NCI-H1048 (cell line): ENCODE data around the gene URB1.

Experiments
- DNase-seq: peaks from one replicate; lab custom pipeline; 2025; lab: John Stamatoyannopoulos, UW

The URB1 gene

DNA sequence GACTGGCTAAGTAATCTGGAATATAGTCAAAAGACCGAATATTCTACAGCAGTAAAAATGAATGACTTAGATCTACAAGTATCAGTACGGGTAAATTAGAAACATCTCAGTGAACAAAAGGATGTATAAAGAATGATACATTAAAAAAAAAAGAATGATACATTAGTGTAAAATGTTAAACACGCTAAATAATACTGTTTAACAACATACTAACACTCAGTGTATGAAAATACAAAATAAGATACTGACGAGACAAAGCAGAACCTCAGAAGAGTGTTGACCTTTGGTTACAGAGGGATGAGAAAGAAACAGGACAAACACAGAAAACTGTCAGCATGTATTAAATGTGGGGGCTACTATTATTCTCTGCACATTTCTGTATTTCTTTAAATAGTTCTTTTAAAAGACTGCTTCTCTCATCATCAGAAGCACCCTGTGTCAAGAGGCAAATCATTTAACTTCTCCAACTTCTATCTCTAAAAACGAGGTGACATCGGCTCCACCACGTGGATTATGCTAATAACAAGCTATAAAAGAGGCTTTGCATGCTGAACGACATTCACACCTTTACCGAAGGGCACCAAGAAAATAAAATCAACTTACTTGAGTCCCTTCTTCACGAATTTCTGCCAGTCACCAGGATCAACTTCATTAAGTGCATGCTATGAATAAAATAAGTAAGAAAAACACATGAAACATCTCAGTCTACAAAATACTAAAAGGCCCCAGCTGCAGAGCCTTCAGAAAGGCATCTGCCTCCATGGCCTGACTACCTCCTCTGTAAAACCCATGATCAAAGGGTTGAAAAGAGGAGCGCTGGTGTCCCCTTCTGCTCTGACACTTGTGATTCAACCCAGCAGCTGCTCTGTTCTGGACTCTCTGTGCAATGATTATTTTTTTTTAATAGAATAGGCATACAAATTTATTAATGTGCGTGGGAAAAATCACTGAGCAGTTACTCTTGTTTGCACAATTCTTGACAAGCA is 51.7 kb downstream of the URB1 start:
- no peak for DNase-seq

DNA sequence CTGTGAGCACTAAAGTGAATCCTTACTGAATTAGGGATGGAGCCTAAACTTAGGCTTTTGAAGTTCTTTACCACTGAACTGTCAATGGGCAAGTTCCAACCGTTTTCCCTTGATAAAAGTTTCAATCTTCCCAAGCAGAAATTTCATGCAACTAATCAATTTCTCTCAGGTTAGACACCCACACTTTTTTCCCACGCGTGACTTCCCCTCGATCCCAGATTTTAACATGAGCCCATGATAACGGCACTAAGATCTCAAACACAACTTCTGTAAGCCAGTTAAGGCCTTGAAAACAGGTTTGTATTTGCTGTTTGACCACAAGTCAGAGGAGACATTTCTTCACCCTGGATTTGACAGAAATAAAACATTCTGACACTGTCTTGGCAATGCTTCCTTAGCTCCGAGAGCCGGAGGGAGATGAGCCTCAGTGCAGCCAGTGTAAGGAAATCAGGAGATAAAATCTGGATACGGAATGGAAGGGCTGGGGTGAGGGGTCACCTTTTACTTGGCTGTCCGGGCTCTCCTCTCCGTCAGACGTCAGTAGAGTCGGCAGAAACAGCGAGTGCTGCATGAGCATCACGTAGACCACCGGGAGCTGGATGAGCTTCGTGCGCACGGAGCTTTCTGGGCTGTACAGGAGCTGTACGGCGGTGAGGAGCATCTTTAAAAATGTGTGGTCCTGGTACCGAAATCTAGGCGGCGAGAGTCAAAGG is 54.4 kb downstream of the URB1 start:
- no peak for DNase-seq

- no peak for DNase-seq
Measured at GRCh38 chr21:32337206-32337605, 55.6 kb downstream of the URB1 start.

DNA sequence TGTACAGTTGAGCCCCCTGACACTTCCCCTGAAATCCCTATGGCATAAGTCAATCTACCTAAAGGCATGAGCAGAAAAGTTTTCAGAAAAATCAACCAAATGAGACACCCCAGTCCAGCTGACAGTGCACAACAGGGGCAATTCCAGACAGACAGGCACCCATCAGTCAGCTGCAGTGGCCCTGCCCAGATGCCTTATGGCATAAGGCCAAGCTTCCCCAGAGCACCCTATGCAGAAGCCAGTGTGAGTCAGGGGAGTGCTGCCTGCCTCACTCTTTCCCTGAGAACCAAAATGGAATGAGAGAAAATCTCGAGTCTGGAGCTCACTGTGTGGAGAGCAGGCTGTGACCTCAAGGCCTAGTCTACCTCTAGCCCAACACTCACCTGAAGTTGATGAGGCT is 56.1 kb downstream of the URB1 start:
- DNase-seq = no peak

DNA sequence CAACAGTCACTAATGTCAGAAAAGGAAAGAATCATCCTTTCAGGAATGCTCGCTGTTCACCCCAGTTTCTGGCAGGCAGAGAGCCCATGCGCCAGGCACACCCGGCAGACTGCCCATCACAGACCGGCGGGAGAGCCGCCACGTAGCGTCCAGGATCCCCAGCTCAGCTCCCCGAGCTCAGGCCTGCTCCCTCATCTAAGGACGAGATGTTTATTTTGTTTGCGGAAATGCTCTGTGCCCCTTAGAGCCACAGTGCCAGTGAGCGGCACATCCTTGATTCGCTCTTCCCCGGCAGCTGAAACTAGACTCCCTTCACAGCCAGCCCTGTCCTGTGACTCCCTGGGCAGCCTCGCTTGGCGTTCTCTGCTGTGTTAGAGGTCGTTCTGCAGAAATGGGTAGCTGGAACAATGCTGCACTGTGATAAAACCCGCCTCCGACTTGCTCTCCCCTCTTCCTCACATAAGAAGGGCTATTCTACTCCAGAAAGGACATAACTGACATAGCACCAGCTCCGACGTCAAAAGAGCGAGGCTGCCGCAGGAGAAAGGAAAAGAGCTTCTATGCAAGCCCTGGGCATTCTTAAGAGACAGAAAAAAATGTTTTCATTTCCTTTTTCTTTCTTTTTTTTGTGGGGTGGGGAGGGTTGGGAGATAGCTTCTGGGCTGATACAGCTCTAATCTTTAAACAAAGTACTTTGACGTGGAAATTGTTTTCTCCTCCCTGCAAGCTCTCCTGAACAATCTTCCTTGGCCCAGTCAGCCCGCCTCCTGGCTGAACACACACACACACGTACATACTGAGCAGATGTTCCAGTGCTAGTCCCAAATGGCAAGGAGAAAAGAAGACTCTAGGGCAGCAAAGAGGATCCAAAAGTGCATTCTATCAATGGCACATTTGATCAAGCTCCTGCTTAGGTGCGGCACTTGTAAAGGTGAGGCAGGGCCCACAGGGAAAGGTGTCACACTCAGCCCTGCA is 56.9 kb downstream of the URB1 start:
- DNase-seq = no peak

GRCh38 chr21:32334980-32335531 is 57.8 kb downstream of the URB1 start:
- no peak for DNase-seq

DNA sequence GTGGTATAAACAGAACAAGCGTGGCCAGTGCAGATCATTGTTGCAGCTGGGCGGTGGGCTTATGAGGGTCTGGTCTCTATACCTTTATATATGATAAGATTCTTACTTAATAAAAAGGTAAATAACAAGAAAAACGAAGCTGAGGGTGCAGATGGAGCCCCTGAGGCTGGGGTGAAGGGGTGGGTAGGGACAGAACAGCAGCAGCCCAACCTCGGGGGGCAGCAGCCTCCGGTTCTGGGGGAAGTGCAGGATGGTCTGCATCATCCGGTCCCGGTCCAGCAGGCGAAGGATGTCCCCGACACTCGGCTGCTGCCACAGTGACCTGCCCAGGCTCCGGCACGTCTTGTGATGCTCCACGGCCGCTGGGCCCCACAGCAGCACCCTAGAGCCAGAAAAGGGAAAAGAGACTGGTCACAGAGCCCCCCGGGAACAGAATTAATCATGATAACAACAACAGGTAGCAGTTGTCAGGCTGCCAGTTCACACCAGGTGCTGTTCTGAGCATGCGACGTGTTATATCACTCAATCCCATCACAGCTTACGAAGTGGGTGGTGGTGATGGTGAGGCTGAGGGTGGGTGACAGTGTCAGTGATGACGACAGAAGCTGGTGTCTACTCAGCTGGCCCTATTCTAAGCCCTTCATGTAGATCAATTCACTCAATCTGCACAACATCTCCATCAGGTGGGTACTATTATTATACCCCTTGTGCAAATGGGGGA is 58.7 kb downstream of the URB1 start:
- no peak for DNase-seq

DNA sequence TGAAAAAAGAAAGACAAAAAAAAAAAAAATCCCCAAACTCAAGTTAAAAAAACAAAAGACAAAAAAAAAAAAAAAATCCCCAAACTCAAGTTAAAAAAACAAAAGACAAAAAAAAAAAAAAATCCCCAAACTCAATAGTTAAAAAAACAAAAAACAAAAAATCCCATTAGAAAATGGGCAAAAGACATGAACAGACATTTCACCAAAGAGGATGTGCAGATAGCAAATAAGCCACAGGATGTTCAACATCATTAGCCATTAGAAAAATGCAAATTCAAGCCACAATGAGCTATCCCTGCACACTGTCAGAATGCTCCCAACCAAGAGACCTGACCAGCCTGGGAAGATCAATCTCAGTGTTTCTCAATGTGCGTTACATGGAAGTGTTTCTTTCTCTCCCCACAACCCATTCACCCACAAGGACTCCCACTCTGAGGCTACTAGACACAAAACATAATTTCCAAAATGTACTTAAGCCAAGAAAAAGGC is 60.3 kb downstream of the URB1 start:
- DNase-seq = no peak

DNA sequence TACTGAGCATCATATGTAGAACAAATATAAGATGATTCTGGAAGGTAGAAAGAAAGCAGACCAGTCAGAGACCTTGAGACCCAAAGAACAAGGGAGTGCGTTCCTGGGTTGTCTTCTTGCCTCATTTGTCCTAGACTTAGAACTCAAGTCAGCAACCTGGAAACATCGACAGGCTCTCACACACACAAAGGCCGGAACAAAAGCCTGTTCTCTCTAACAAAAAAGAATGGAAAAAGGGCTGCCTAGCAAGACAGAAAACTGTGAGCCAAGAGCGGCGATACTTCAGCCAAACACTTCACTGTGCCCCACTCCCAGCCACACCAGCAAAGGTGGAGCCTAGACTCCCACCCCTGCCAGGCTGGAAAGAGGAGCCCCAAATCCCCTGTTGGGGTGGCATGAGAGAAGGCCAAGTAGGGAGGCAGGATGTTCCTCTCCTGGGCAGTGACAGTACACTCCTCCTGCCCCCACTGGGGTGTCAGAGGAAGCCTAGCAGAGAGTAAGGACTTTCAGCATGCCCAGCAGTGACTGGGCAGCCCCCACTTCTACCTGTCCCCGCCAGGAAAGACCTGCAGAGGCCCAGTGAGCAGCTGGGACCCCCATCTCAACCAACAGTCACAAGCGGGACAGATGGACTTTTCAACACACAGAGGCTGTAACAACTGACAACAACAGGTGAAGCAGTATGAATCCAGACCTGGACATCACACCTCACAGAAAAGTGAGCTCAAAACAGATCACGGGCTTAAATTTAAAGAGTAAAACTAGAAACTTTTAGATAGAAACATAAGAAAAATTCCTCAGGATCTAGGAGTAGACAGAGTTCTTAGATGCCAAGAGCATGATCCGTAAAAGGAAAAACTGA is 61.1 kb downstream of the URB1 start:
- DNase-seq = no peak

DNA sequence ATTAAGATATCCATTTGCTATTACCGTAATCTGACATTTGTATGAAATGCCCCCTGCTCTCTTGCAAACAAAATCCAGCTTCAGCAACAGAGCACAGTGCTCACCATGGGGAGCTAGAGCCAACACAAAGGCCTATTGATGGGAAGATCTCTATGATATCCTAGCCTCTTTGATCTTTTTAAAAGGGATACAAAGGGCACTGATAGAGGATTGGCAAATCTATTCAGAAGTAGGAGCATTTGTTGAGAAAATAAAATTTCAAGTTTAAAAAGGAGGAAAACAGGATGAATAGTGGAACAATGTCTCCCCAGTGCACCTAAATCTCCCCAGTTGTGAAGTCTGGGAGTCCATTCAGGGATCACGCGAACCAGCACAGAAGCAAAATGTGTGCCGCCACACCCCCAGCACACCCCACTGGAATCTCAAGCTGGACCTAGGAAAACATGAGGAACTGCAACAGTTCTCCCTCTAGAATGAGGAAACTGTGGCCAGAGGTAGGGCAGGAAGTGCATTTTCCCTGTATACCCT is 62.0 kb downstream of the URB1 start:
- no peak for DNase-seq

GRCh38 chr21:32329776-32330175 is 63.0 kb downstream of the URB1 start:
- no peak for DNase-seq

GRCh38 chr21:32329331-32329730 is 63.5 kb downstream of the URB1 start:
- DNase-seq = no peak

GRCh38 chr21:32328595-32328994 is 64.2 kb downstream of the URB1 start:
- DNase-seq = no peak

DNA sequence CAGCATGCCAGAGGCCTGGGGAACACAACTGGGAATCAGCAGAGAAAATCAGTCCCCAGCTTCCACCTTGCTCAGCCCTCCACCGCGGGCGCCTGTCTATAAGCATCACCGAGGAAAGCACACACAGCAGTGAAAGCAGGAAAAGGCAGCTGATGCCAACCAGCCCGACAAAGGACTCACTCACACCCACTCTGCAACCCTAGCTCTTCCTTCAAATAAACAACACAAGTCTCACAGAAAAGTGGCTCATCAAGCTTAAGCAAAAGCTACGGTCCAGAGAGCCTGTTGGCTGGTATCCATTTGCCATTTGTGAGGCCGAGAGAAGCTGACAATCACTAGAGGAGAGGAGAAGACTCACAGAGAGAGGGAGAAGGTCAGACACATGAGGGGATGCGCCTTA is 67.1 kb downstream of the URB1 start:
- no peak for DNase-seq

- no peak for DNase-seq
Measured at GRCh38 chr21:32322676-32323075, 70.1 kb downstream of the URB1 start.

DNA sequence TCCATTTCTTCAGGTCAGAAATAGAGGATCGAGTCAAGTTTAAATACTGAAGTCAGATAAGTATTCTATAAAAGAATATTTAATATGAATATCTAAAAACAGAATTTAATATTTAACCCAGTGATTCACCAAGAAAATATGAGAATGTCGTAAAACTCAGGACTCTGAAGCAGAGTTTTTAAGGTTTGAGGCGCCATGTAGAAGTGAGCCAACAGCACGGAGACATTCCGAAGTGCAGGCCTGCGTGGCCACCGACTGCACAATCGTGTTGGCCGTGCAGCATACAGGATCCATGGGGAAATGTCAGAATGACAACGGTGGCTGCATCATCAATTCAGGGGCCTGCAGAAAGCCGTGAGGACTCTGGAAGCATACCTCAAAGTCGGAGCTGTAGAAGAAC is 70.7 kb downstream of the URB1 start:
- DNase-seq = no peak

DNA sequence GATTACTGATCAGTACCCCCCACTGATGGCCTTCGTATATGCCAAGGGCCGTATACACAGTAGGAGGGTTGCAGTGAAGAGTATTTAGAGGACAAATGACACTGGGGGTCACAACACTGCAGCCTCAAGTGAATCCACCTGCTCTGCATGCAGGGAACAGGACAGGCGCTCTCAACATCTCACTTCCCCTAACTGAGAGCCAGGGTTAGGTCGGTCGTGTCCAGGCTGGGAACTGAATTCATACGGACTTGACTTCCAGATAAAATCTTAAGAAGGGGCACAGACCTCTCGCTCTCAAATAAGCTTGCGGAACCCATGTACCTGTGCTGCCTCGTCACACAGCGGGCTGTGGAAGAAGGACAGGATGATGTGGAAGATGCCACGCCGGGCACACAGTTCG is 71.3 kb downstream of the URB1 start:
- no peak for DNase-seq

DNA sequence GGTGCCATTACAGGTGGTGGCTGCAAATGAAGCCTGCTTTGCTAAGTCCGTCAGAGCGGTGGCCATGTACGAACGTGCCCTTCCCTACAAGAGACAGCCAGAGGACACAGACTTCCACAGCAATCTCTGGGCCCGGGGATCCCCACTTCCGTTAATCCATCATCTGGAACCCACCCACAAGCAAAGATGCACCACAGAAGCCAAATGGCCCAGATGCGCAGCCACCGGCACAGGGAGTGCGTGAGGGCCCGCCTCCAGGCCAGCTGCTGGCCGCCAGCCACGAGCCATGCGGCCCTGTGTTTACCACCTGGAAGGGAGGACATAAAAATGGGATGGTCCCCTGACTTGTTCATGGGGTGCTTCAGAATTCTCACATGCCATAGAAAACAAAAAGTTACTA is 72.1 kb downstream of the URB1 start:
- no peak for DNase-seq

- DNase-seq = no peak
Measured at GRCh38 chr21:32320059-32320458, 72.8 kb downstream of the URB1 start.

- no peak for DNase-seq
Measured at GRCh38 chr21:32319012-32319411, 73.8 kb downstream of the URB1 start.
